Loucy (cell line): ENCODE data around the gene BTBD9.

Experiments used
- H2AFZ ChIP-seq: fragments of 200-600 bp; sonication (generic); 2 replicates; pipeline ENCODE4 v1.6.0; 2016; ENCODE audit warnings: antibody characterized with exemption, mild to moderate bottlenecking, low read length, moderate library complexity
- H3F3A ChIP-seq: fragments of 200-600 bp; 2 replicates; pipeline ENCODE4 v1.6.0; 2016; ENCODE audit warnings: antibody characterized with exemption, low read depth, mild to moderate bottlenecking
- H3K27me3 ChIP-seq: fragments of 200-600 bp; sonication (generic); 2 replicates; pipeline ENCODE4 v1.6.1; 2014; ENCODE audit warnings: low read length, mild to moderate bottlenecking; ENCODE audit not compliant: insufficient read depth, poor library complexity, severe bottlenecking
- H3K36me3 ChIP-seq: fragments of 200-600 bp; sonication (generic); 2 replicates; pipeline ENCODE4 v1.6.1; 2016; ENCODE audit warnings: low read length; ENCODE audit not compliant: insufficient read depth
- H3K4me1 ChIP-seq: fragments of 200-600 bp; sonication (generic); 2 replicates; pipeline ENCODE4 v1.5.1; 2014; ENCODE audit warnings: low read length, mild to moderate bottlenecking; ENCODE audit not compliant: insufficient read depth, poor library complexity, severe bottlenecking
- H3K4me2 ChIP-seq: fragments of 200-600 bp; sonication (generic); 2 replicates; pipeline ENCODE4 v1.6.0; 2014; ENCODE audit warnings: antibody characterized with exemption, low read length, low read depth, mild to moderate bottlenecking; ENCODE audit not compliant: poor library complexity, severe bottlenecking
- H3K4me3 ChIP-seq: fragments of 200-600 bp; sonication (generic); 2 replicates; pipeline ENCODE4 v1.5.1; 2014; ENCODE audit warnings: low read length, mild to moderate bottlenecking, mixed read lengths; ENCODE audit not compliant: poor library complexity, severe bottlenecking
- H3K79me2 ChIP-seq: fragments of 200-600 bp; sonication (generic); 2 replicates; pipeline ENCODE4 v1.6.1; 2014; ENCODE audit warnings: low read length; ENCODE audit not compliant: insufficient read depth
- H3K9ac ChIP-seq: fragments of 200-600 bp; sonication (generic); 2 replicates; pipeline ENCODE4 v1.6.0; 2014; ENCODE audit warnings: mild to moderate bottlenecking, low read depth, low read length, moderate library complexity; ENCODE audit not compliant: poor library complexity, severe bottlenecking
- H3K9me2 ChIP-seq: fragments of 200-600 bp; sonication (generic); replicated peaks from 2 replicates; pipeline ENCODE4 v1.6.1; 2016; ENCODE audit warnings: low read depth, low read length, mixed read lengths
- H3K9me3 ChIP-seq: fragments of 200-600 bp; sonication (generic); 2 replicates; pipeline ENCODE4 v1.6.1; 2014; ENCODE audit warnings: mild to moderate bottlenecking, antibody characterized with exemption, low read length, low read depth; ENCODE audit not compliant: insufficient read depth
- H4K20me1 ChIP-seq: fragments of 200-600 bp; sonication (generic); 2 replicates; pipeline ENCODE4 v1.6.0; 2014; ENCODE audit warnings: antibody characterized with exemption, low read length, mild to moderate bottlenecking; ENCODE audit not compliant: insufficient read depth, poor library complexity, severe bottlenecking
- CTCF ChIP-seq: fragments of 200-600 bp; sonication (generic); conservative IDR thresholded peaks from 2 replicates; pipeline ENCODE4 v1.5.1; 2014; ENCODE audit warnings: mild to moderate bottlenecking, antibody characterized with exemption, low read length
- EZH2phosphoT487 ChIP-seq: fragments of 200-600 bp; IDR thresholded peaks from 2 replicates; pipeline ENCODE4 v1.6.1; 2018; ENCODE audit warnings: antibody characterized with exemption, mild to moderate bottlenecking, moderate library complexity, borderline replicate concordance

BTBD9 gene

GRCh38 chr6:38552121-38552520 is 87.6 kb downstream of the BTBD9 start:
- Histone ChIP-seq H3K9me3 (no peaks in the 10 kb centered on the region), H3K4me2 (no peak overlapping the region), H3K9me2 (no peaks in the 10 kb centered on the region), H3K79me2 (no peaks in the 10 kb centered on the region), H3K4me1 (no peaks in the 10 kb centered on the region), H4K20me1 (no peaks in the 10 kb centered on the region), H3K36me3 (no peaks in the 10 kb centered on the region), H3K9ac (no peak overlapping the region), H3K27me3 (no peaks in the 10 kb centered on the region), H3F3A (no peaks in the 10 kb centered on the region), H2AFZ (no peak overlapping the region), H3K4me3 (no peak overlapping the region)
- no peak for TF ChIP-seq EZH2phosphoT487
- TF ChIP-seq CTCF = no peak

GRCh38 chr6:38549795-38550194 is 89.9 kb downstream of the BTBD9 start:
- H3K4me3 ChIP-seq = no peak overlapping the region
- no peaks in the 10 kb centered on the region for H3K9me3 ChIP-seq
- H3K27me3 ChIP-seq = no peaks in the 10 kb centered on the region
- no peaks in the 10 kb centered on the region for H3K4me1 ChIP-seq
- H3K79me2 ChIP-seq = no peaks in the 10 kb centered on the region
- no peaks in the 10 kb centered on the region for H3K9me2 ChIP-seq
- no peaks in the 10 kb centered on the region for H3K36me3 ChIP-seq
- no peak overlapping the region for H3K4me2 ChIP-seq
- H3F3A ChIP-seq = no peaks in the 10 kb centered on the region
- no peaks in the 10 kb centered on the region for H4K20me1 ChIP-seq
- no peak overlapping the region for H3K9ac ChIP-seq
- no peak for TF ChIP-seq EZH2phosphoT487
- H2AFZ ChIP-seq = no peak overlapping the region

DNA sequence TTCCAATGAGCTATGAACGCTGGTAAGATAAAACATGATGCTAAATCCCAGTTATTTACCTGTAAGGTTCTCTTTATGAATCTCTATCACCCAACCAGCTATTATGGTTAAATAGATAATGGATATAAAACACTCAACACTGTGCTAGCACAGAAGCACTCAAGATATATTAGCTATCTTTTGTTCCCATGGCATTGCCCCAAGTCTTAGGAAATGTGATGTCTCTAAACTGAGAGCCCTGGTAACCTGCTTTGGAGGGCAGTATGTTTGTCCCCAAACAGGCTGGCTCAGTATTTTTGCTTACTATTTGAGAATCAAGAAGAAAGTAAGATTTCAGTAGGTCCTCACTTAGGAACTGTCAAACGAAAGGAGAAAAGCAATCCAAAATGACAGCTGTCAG is 90.5 kb downstream of the BTBD9 start:
- no peaks in the 10 kb centered on the region for H3K4me1 ChIP-seq
- H3K9me2 ChIP-seq = no peaks in the 10 kb centered on the region
- no peaks in the 10 kb centered on the region for H3K9me3 ChIP-seq
- H3K4me2 ChIP-seq = no peak overlapping the region
- TF ChIP-seq CTCF (no peak), EZH2phosphoT487 (no peak)
- H3K4me3 ChIP-seq = no peak overlapping the region
- no peaks in the 10 kb centered on the region for H3F3A ChIP-seq
- no peaks in the 10 kb centered on the region for H3K36me3 ChIP-seq
- no peak overlapping the region for H3K9ac ChIP-seq
- H3K79me2 ChIP-seq = no peaks in the 10 kb centered on the region
- H3K27me3 ChIP-seq = no peaks in the 10 kb centered on the region
- no peak overlapping the region for H2AFZ ChIP-seq
- no peaks in the 10 kb centered on the region for H4K20me1 ChIP-seq

DNA sequence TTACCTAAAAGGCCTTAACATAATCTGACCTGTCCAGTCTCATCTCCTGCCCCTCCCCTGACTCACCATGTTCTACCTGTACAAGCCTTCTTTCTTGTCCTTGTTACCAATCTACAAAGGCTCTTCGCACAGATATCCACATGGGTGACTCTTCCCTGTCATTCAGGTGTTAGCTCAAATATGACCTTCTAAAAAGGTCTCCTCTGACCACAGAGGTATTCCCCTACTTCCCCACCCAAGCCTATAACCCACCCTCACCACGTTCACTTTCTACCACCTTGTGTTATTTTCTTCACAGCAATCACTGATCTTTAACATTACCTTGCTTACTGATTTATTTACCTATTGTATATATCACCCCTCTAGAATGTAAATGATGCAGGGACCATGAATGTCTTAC is 96.7 kb downstream of the BTBD9 start:
- Histone ChIP-seq H3K9ac (no peak overlapping the region), H3K4me1 (no peaks in the 10 kb centered on the region), H4K20me1 (no peaks in the 10 kb centered on the region), H3K27me3 (no peaks in the 10 kb centered on the region), H2AFZ (no peak overlapping the region), H3F3A (no peaks in the 10 kb centered on the region), H3K4me3 (no peak overlapping the region), H3K9me2 (no peaks in the 10 kb centered on the region), H3K36me3 (no peaks in the 10 kb centered on the region), H3K79me2 (no peaks in the 10 kb centered on the region), H3K9me3 (no peaks in the 10 kb centered on the region), H3K4me2 (no peak overlapping the region)
- TF ChIP-seq CTCF (no peak), EZH2phosphoT487 (no peak)
